Tibial nerve (tissue), 4 donors: ENCODE results near the gene RAPH1. TPM values are rescaled to one million over a fixed set of nuclear protein-coding genes. Genes with fewer than 3 reads are reported as not detected.

Source experiments
- DNase-seq, 2 donors: peaks; one replicate each; pipeline ENCODE4 v3.0.0-alpha.2; 2019; ENCODE audit warnings: low spot score in 2 of 2
- H3K27ac ChIP-seq, 4 donors: fragments of 200-600 bp; sonication (generic) in 3 of 4; one replicate each; pipeline ENCODE4 v1.5.1; 2017 to 2019; ENCODE audit warnings: mild to moderate bottlenecking in 1 of 4
- H3K27me3 ChIP-seq, 2 donors: fragments of 200-600 bp; sonication (generic) in 1 of 2; one replicate each; pipeline versions ENCODE4 v1.5.1 to v1.6.0; 2017 to 2019
- H3K36me3 ChIP-seq, 3 donors: fragments of 200-600 bp; sonication (generic); one replicate each; pipeline ENCODE4 v1.5.1; 2018 to 2019
- H3K4me1 ChIP-seq, 4 donors: fragments of 200-600 bp; sonication (generic) in 3 of 4; one replicate each; pipeline ENCODE4 v1.5.1; 2017 to 2019
- H3K4me3 ChIP-seq, 4 donors: fragments of 200-600 bp; sonication (generic) in 3 of 4; one replicate each; pipeline ENCODE4 v1.5.1; 2017 to 2019; ENCODE audit warnings: mild to moderate bottlenecking in 1 of 4, moderate library complexity in 1 of 4
- H3K9me3 ChIP-seq, 4 donors: fragments of 200-600 bp; sonication (generic) in 3 of 4; one replicate each; pipeline ENCODE4 v1.5.1; 2017 to 2019
- CTCF ChIP-seq, 5 experiments: fragments of 200-600 bp in 3 of 5; fragments of 450-650 bp in 2 of 5; sonication (generic) in 3 of 5; IDR thresholded peaks; one replicate each; pipeline ENCODE4 v1.5.1; 2016 to 2019; ENCODE audit warnings: antibody characterized with exemption in 5 of 5, mild to moderate bottlenecking in 3 of 5, moderate library complexity in 2 of 5
- EP300 ChIP-seq, 2 donors: sonication (generic); formaldehyde crosslinking; IDR thresholded peaks; one replicate each; pipeline ENCODE4 v1.6.1; 2017; ENCODE audit warnings: antibody characterized with exemption in 2 of 2, mild to moderate bottlenecking in 1 of 2
- POLR2A ChIP-seq, 2 donors: fragments of 450-650 bp; IDR thresholded peaks; one replicate each; pipeline ENCODE4 v1.6.1; 2017; ENCODE audit warnings: antibody characterized with exemption in 2 of 2, mild to moderate bottlenecking in 2 of 2, moderate library complexity in 2 of 2
- WGBS, 2 donors: methylation state at CpG; one replicate each; pipeline ENCODE4 v1.1.5; 2018; 5-methylcytosine and 5-hydroxymethylcytosine counted together
- total RNA-seq, 4 donors: library from RNA; depleted of rRNA; stranded (reverse); fragments of >200 nt; gene quantifications; one replicate each; pipeline ENCODE4 v1.1.0, GENCODE V29; 2016

RAPH1 gene
- total RNA-seq, 4 donors from 2014 or later, result 35.4 to 60.0 (median 44.4) TPM

- no peak overlapping the region for H3K4me3 ChIP-seq
- peak in 1 of 2 donors; percentile 26 for TF ChIP-seq EP300 (IDR thresholded peaks at IDR 0.05)
- TF ChIP-seq POLR2A (IDR thresholded peaks at IDR 0.05), result no peak
- TF ChIP-seq CTCF (IDR thresholded peaks at IDR 0.05), result peak; percentile 44 to 69 (median 55)
- WGBS, 2 donors, result 79% methylated on average over 8 of the region's 8 CpGs
- H3K27ac ChIP-seq, result no peak overlapping the region
- H3K4me1 ChIP-seq, result peaks cover 0 to 5% (median 0%) of the 10 kb centered on the region in 4 donors
- peaks cover 0 to 8% (median 0%) of the 10 kb centered on the region in 3 donors for H3K36me3 ChIP-seq
- peak in 1 of 2 donors; percentile 12 for DNase-seq
- H3K27me3 ChIP-seq, result no peaks in the 10 kb centered on the region
- H3K9me3 ChIP-seq, result no peaks in the 10 kb centered on the region
These were observed 50.6 kb downstream of the RAPH1 start for GRCh38 chr2:203484266-203485112.

DNA sequence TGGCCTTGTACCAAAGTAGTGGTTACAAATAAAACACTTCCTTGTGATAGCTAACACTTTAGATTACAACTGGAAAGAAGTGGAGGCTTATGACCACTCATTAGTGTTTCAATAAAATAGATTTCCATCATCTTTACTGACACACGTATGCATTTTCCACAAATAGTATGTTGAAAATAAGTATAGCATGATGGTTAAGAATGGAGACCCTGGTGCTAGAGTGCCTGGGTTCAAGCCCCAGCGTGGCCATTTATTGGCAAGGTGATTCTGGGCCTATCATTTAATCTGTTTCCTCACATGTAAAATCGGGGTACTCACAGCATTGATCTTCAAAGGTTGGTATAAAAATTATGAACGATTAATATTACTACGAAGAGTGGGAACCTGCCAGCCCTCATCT lies 54.5 kb downstream of the RAPH1 start:
- Histone ChIP-seq H3K4me3 (no peak overlapping the region), H3K36me3 (no peaks in the 10 kb centered on the region), H3K27me3 (no peaks in the 10 kb centered on the region), H3K4me1 (peaks cover 0 to 5% (median 0%) of the 10 kb centered on the region in 4 donors), H3K9me3 (no peaks in the 10 kb centered on the region), H3K27ac (no peak overlapping the region)
- WGBS, 2 donors, result 93% methylated on average over 5 of the region's 5 CpGs
- no peak for DNase-seq
- TF ChIP-seq POLR2A (IDR thresholded peaks at IDR 0.05) (no peak), CTCF (IDR thresholded peaks at IDR 0.05) (no peak), EP300 (IDR thresholded peaks at IDR 0.05) (no peak)

DNA sequence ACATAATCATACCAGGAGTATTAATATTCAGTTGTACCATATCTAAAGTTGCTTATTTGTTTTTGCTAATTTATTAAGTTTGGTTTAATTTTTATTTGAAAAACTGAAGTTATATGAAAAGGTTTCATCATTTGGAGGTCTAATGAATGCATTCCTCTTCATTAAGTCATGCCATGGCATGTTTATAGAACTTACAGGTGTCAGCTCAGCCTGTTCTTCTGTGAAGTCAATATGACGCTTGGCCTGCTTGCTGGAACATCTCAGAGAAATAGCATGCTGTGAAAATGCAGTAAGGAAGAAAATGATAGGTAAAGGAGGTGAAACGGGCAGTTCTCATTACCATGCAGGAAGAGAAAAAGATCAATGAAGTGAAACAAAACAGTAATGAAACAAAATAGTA lies 58.2 kb downstream of the RAPH1 start:
- no peak for DNase-seq
- H3K9me3 ChIP-seq, result no peaks in the 10 kb centered on the region
- no peaks in the 10 kb centered on the region for H3K4me1 ChIP-seq
- H3K27me3 ChIP-seq, result no peaks in the 10 kb centered on the region
- H3K27ac ChIP-seq, result no peak overlapping the region
- H3K36me3 ChIP-seq, result no peaks in the 10 kb centered on the region
- 91% methylated on average over 2 of the region's 2 CpGs for WGBS, 2 donors
- H3K4me3 ChIP-seq, result no peak overlapping the region
- TF ChIP-seq CTCF (IDR thresholded peaks at IDR 0.05) (no peak), POLR2A (IDR thresholded peaks at IDR 0.05) (no peak), EP300 (IDR thresholded peaks at IDR 0.05) (no peak)

DNA sequence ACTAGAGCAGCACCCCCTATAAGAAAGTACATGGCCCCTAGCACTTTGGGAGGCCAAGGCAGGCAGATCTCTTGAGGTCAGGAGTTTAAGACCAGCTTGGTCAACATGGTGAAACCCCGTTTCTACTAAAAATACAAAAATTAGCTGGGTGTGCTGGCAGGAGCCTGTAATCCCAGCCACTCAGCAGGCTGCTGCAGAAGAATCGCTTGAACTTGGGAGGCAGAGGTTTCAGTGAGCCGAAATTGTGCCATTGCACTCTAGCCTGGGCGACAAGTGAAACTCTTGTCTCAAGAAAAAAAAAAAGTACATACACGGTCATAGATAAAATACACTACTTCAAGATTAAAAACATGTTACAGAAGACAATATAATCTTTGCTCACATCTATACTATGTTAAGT lies 63.8 kb downstream of the RAPH1 start:
- H3K4me1 ChIP-seq, result peaks cover 0 to 14% (median 4%) of the 10 kb centered on the region in 4 donors
- TF ChIP-seq EP300 (IDR thresholded peaks at IDR 0.05), result no peak
- no peak for TF ChIP-seq POLR2A (IDR thresholded peaks at IDR 0.05)
- TF ChIP-seq CTCF (IDR thresholded peaks at IDR 0.05), result no peak
- no peaks in the 10 kb centered on the region for H3K36me3 ChIP-seq
- H3K27me3 ChIP-seq, result no peaks in the 10 kb centered on the region
- H3K27ac ChIP-seq, result no peak overlapping the region
- WGBS, 2 donors, result 85 to 86% methylated on average over 5 of the region's 5 CpGs
- DNase-seq, result no peak
- H3K9me3 ChIP-seq, result no peaks in the 10 kb centered on the region
- H3K4me3 ChIP-seq, result no peak overlapping the region

DNA sequence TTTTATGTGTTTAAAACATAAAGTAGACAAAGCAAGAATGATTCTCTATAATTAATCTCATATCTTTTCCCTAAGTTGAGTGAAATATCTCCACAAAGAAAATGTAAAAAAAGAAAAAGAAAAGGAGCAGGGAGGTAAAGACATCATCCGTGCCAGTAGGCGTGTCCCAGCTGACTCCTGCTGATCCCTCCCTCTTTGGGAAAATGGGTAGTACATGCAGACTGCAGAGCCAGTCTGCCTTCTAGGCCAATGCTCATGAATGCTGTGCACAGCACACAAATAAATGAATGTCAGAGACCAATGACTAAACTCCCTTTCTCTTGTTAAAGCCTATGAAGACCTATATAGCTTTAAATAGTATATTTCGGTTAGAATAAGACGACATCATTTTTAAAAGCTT lies 64.7 kb downstream of the RAPH1 start:
- no peaks in the 10 kb centered on the region for H3K36me3 ChIP-seq
- TF ChIP-seq EP300 (IDR thresholded peaks at IDR 0.05), result no peak
- TF ChIP-seq CTCF (IDR thresholded peaks at IDR 0.05), result no peak
- TF ChIP-seq POLR2A (IDR thresholded peaks at IDR 0.05), result no peak
- DNase-seq, result no peak
- H3K4me1 ChIP-seq, result peaks cover 0 to 14% (median 4%) of the 10 kb centered on the region in 4 donors
- 80 to 81% methylated on average over 4 of the region's 4 CpGs for WGBS, 2 donors
- no peak overlapping the region for H3K4me3 ChIP-seq
- H3K27ac ChIP-seq, result no peak overlapping the region
- no peaks in the 10 kb centered on the region for H3K27me3 ChIP-seq
- H3K9me3 ChIP-seq, result no peaks in the 10 kb centered on the region
